ENCODE results near the gene PLPP3.

Gene PLPP3

GRCh38 chr1:56456435-56457101, 122.8 kb downstream of the PLPP3 start:
- DNase-seq = no peak

GRCh38 chr1:56453417-56454078, 125.8 kb downstream of the PLPP3 start:
- no peak for DNase-seq

- DNase-seq = no peak
Measured at GRCh38 chr1:56453016-56453415, 126.3 kb downstream of the PLPP3 start.

- DNase-seq = no peak
Measured at GRCh38 chr1:56452027-56453011, 127.0 kb downstream of the PLPP3 start.

- DNase-seq = no peak
Measured at GRCh38 chr1:56451491-56451890, 127.9 kb downstream of the PLPP3 start.

GRCh38 chr1:56450004-56450666, 129.2 kb downstream of the PLPP3 start:
- no peak for DNase-seq

GRCh38 chr1:56448529-56449300, 130.6 kb downstream of the PLPP3 start:
- DNase-seq = no peak

- DNase-seq = no peak
Measured at GRCh38 chr1:56447823-56448222, 131.5 kb downstream of the PLPP3 start.

GRCh38 chr1:56446531-56447098, 132.7 kb downstream of the PLPP3 start:
- no peak for DNase-seq

GRCh38 chr1:56444960-56445646, 134.3 kb downstream of the PLPP3 start:
- DNase-seq = no peak
